ENCODE data around the gene LRRC57. TPM values are rescaled to one million over a fixed set of nuclear protein-coding genes. Genes with fewer than 3 reads are reported as not detected.
A peak's percentile ranks its signal among the peaks of the same experiment; 100 is the strongest.

The LRRC57 gene
- polyA plus RNA-seq, 3 donors = 7.8 to 17.4 (median 11.2) TPM

- Mint-ChIP-seq H3K27me3 (ENCODE audit: low read depth in 3 of 3) (peaks cover 0 to 4% (median 0%) of the 10 kb centered on the region in 3 donors), H3K9me3 (no peaks in the 10 kb centered on the region), H3K4me1 (peaks cover 73% of the 10 kb centered on the region), H3K27ac (peak overlapping the region in 2 of 7 donors; percentile 46 to 77), H3K4me3 (no peak overlapping the region), H3K36me3 (peaks cover 8 to 21% of the 10 kb centered on the region in 2 donors)
- Histone ChIP-seq H3K4me2 (replicated peaks; ENCODE audit: extremely low read depth, low read length, poor library complexity, severe bottlenecking) (no peak overlapping the region), H3K9me3 (replicated peaks in 1 of 2; ENCODE audit: control insufficient read depth in 1 of 2, insufficient read depth in 1 of 2, low read length in 2 of 2) (no peaks in the 10 kb centered on the region), H3K27ac (ENCODE audit: low read depth in 1 of 2, low read length in 2 of 2) (peak overlapping the region in 1 of 2 donors; percentile 47), H3K9ac (ENCODE audit: insufficient read depth, low read length, poor library complexity, severe bottlenecking) (no peak overlapping the region), H3K4me1 (ENCODE audit: control insufficient read depth in 1 of 2, insufficient read depth in 2 of 2, low read length in 2 of 2) (peaks cover 70 to 84% of the 10 kb centered on the region in 2 donors), H3K27me3 (ENCODE audit: control insufficient read depth in 2 of 2, insufficient read depth in 2 of 2, low read length in 2 of 2) (no peaks in the 10 kb centered on the region), H3K36me3 (replicated peaks in 1 of 2; ENCODE audit: control insufficient read depth in 1 of 2, insufficient read depth in 2 of 2, low read length in 2 of 2) (peaks cover 2 to 8% of the 10 kb centered on the region in 2 donors), H3K4me3 (replicated peaks in 1 of 3; ENCODE audit: low read depth in 2 of 3, low read length in 3 of 3) (no peak overlapping the region), H4K20me1 (ENCODE audit: insufficient read depth, low read length) (peaks cover 48% of the 10 kb centered on the region), H2AFZ (ENCODE audit: insufficient read depth, low read depth, low read length, poor library complexity, severe bottlenecking) (no peak overlapping the region), H3K79me2 (ENCODE audit: insufficient read depth, low read length) (peaks cover 86% of the 10 kb centered on the region)
- 75% methylated on average over 3 of the region's 6 CpGs for WGBS (ENCODE audit: insufficient coverage)
- no peak for DNase-seq
- TF ChIP-seq CTCF (IDR thresholded peaks at IDR 0.05) = no peak
- intact Hi-C loops (cut with micrococcal nuclease) = loop anchor here in 1 of 2 donors (10.0 kb wide), 1 partner anchor 426 kb away; the partner anchor contains the start of gene TTBK2
Observed at GRCh38 chr15:42498212-42499068, 50.2 kb downstream of the LRRC57 start.

- Mint-ChIP-seq H3K4me3 (peak within 1 kb of the TSS; percentile 100), H3K27me3 (ENCODE audit: low read depth in 3 of 3) (peaks cover 0 to 4% (median 0%) of the 10 kb centered on the region in 3 donors), H3K9me3 (no peaks in the 10 kb centered on the region), H3K36me3 (peaks cover 8 to 16% of the 10 kb centered on the region in 2 donors), H3K4me1 (peaks cover 72% of the 10 kb centered on the region), H3K27ac (peak within 1 kb of the TSS; percentile 88 to 99 (median 95))
- peak; percentile 82 to 88 (median 87) for DNase-seq
- Histone ChIP-seq H3K27me3 (ENCODE audit: control insufficient read depth in 2 of 2, insufficient read depth in 2 of 2, low read length in 2 of 2) (no peaks in the 10 kb centered on the region), H3K9ac (ENCODE audit: insufficient read depth, low read length, poor library complexity, severe bottlenecking) (peak within 1 kb of the TSS; percentile 75), H3K9me3 (replicated peaks in 1 of 2; ENCODE audit: control insufficient read depth in 1 of 2, insufficient read depth in 1 of 2, low read length in 2 of 2) (no peaks in the 10 kb centered on the region), H3K4me1 (ENCODE audit: control insufficient read depth in 1 of 2, insufficient read depth in 2 of 2, low read length in 2 of 2) (peaks cover 71 to 79% of the 10 kb centered on the region in 2 donors), H4K20me1 (ENCODE audit: insufficient read depth, low read length) (peaks cover 39% of the 10 kb centered on the region), H3K79me2 (ENCODE audit: insufficient read depth, low read length) (peaks cover 88% of the 10 kb centered on the region), H2AFZ (ENCODE audit: insufficient read depth, low read depth, low read length, poor library complexity, severe bottlenecking) (peak within 1 kb of the TSS; percentile 90), H3K27ac (ENCODE audit: low read depth in 1 of 2, low read length in 2 of 2) (peak within 1 kb of the TSS; percentile 59 to 82), H3K4me3 (replicated peaks in 1 of 3; ENCODE audit: low read depth in 2 of 3, low read length in 3 of 3) (peak within 1 kb of the TSS; percentile 93 to 98 (median 96)), H3K36me3 (replicated peaks in 1 of 2; ENCODE audit: control insufficient read depth in 1 of 2, insufficient read depth in 2 of 2, low read length in 2 of 2) (peaks cover 2 to 8% of the 10 kb centered on the region in 2 donors), H3K4me2 (replicated peaks; ENCODE audit: extremely low read depth, low read length, poor library complexity, severe bottlenecking) (peak within 1 kb of the TSS; percentile 95)
- no peak for TF ChIP-seq CTCF (IDR thresholded peaks at IDR 0.05)
- WGBS (ENCODE audit: insufficient coverage) = under 1% methylated on average over 38 of the region's 43 CpGs
- intact Hi-C loops (cut with micrococcal nuclease) = loop anchor here (2.0 to 10.0 kb wide), 2 partner anchors 53 to 429 kb away; partner anchors contain the start of genes HAUS2 (in 2 of the 2), LRRC57 (in 2 of the 2) and TTBK2 (in 1 of the 2)
Observed at GRCh38 chr15:42495361-42496212, 53.0 kb downstream of the LRRC57 start, which contains the start of gene SNAP23. Gene SNAP23, plus strand, starts transcription at chr15:42495634. Its CDS starts 16,213 bp downstream, at chr15:42511847.
